GM23338 (cell line): ENCODE measurements around the gene TOX2. TPM values are rescaled to one million over a fixed set of nuclear protein-coding genes. Genes with fewer than 3 reads are reported as not detected.

Experiments
- ATAC-seq: fragments of 200-7000 bp; cut with Tn5 transposase; 3 replicates; pipeline ENCODE4 v1.9.1; 2020
- DNase-seq: peaks from one replicate; pipeline ENCODE4 v3.0.0-alpha.2; 2015; ENCODE audit warnings: low spot score
- H2AFZ ChIP-seq: fragments of 200-600 bp; sonication (generic); 2 replicates; pipeline ENCODE4 v1.8.0; 2016; ENCODE audit warnings: antibody characterized with exemption, mild to moderate bottlenecking, moderate library complexity
- H3F3A ChIP-seq: fragments of 200-600 bp; sonication (generic); replicated peaks from 2 replicates; pipeline ENCODE4 v1.8.0; 2017; ENCODE audit warnings: antibody characterized with exemption, mixed run types, low read depth
- H3K27ac ChIP-seq: fragments of 200-600 bp; sonication (generic); 2 replicates; pipeline ENCODE4 v1.6.1; 2016; ENCODE audit warnings: low read depth
- H3K27me3 ChIP-seq: fragments of 200-600 bp; sonication (generic); 2 replicates; pipeline ENCODE4 v1.8.0; 2016; ENCODE audit warnings: mild to moderate bottlenecking, mixed run types, moderate library complexity; ENCODE audit not compliant: insufficient read depth
- H3K36me3 ChIP-seq: fragments of 200-600 bp; sonication (generic); 2 replicates; pipeline ENCODE4 v1.8.0; 2016; ENCODE audit warnings: mild to moderate bottlenecking; ENCODE audit not compliant: insufficient read depth
- H3K4me1 ChIP-seq: fragments of 200-600 bp; sonication (generic); 2 replicates; pipeline ENCODE4 v1.8.0; 2016; ENCODE audit warnings: mild to moderate bottlenecking, moderate library complexity; ENCODE audit not compliant: insufficient read depth
- H3K4me2 ChIP-seq: fragments of 200-600 bp; sonication (generic); 2 replicates; pipeline ENCODE4 v1.7.1; 2017; ENCODE audit warnings: mixed run types
- H3K4me3 ChIP-seq: fragments of 200-600 bp; sonication (generic); 2 replicates; pipeline ENCODE4 v1.6.1; 2016; ENCODE audit warnings: mixed run types
- H3K79me2 ChIP-seq: fragments of 200-600 bp; sonication (generic); replicated peaks from 2 replicates; pipeline ENCODE4 v1.8.0; 2017; ENCODE audit warnings: mild to moderate bottlenecking; ENCODE audit not compliant: insufficient read depth
- H3K9me2 ChIP-seq: fragments of 200-600 bp; sonication (generic); 2 replicates; pipeline ENCODE4 v1.8.0; 2017; ENCODE audit not compliant: insufficient read depth
- H4K20me1 ChIP-seq: fragments of 200-600 bp; sonication (generic); replicated peaks from 2 replicates; pipeline ENCODE4 v1.8.0; 2017; ENCODE audit warnings: mild to moderate bottlenecking; ENCODE audit not compliant: insufficient read depth
- H3K27ac Mint-ChIP-seq: 2 replicates; pipeline ENCODE4 v1.8.0; 2020; ENCODE audit warnings: inconsistent platforms, mild to moderate bottlenecking, moderate library complexity, mixed read lengths
- H3K27me3 Mint-ChIP-seq: 3 replicates; pipeline ENCODE4 v1.8.0; 2022; ENCODE audit warnings: low read depth, mild to moderate bottlenecking, moderate library complexity, mixed read lengths, inconsistent platforms; ENCODE audit not compliant: insufficient read depth, poor library complexity
- H3K36me3 Mint-ChIP-seq: 3 replicates; pipeline ENCODE4 v1.8.0; 2021; ENCODE audit warnings: low read depth, mild to moderate bottlenecking, inconsistent platforms, moderate library complexity, mixed read lengths
- H3K4me1 Mint-ChIP-seq: 3 replicates; pipeline ENCODE4 v1.8.0; 2020; ENCODE audit warnings: mild to moderate bottlenecking, inconsistent platforms, mixed read lengths
- H3K4me3 Mint-ChIP-seq: 3 replicates; pipeline ENCODE4 v1.8.0; 2021; ENCODE audit warnings: moderate library complexity, mild to moderate bottlenecking, inconsistent platforms, mixed read lengths
- H3K9me3 Mint-ChIP-seq: 3 replicates; pipeline ENCODE4 v1.8.0; 2020; ENCODE audit warnings: moderate library complexity, mild to moderate bottlenecking, inconsistent platforms, mixed read lengths
- CTCF ChIP-seq, 2 experiments: fragments of 200-600 bp in 1 of 2; sonication (generic) in 1 of 2; conservative IDR thresholded peaks; 2 replicates each; pipeline versions ENCODE4 v1.5.1 to v1.6.1; 2016 to 2017; ENCODE audit warnings: antibody characterized with exemption in 2 of 2, low read depth in 2 of 2, mild to moderate bottlenecking in 2 of 2, moderate library complexity in 1 of 2
- EZH2 ChIP-seq: fragments of 200-600 bp; sonication (generic); IDR thresholded peaks from one replicate; pipeline ENCODE4 v1.8.0; 2017; ENCODE audit warnings: antibody characterized with exemption, mild to moderate bottlenecking, low read depth; ENCODE audit not compliant: unreplicated experiment
- EZH2phosphoT487 ChIP-seq: fragments of 200-600 bp; sonication (generic); IDR thresholded peaks from one replicate; pipeline ENCODE4 v1.8.1; 2018; ENCODE audit warnings: antibody characterized with exemption; ENCODE audit not compliant: unreplicated experiment
- JUNB ChIP-seq: IDR thresholded peaks from one replicate; pipeline ENCODE4 v1.6.1; 2016; ENCODE audit warnings: antibody characterized with exemption; ENCODE audit not compliant: unreplicated experiment
- NANOG ChIP-seq: IDR thresholded peaks from 2 replicates; pipeline ENCODE4 v1.6.1; 2016; ENCODE audit warnings: antibody characterized with exemption, borderline replicate concordance
- POLR2AphosphoS5 ChIP-seq: IDR thresholded peaks from 2 replicates; pipeline ENCODE4 v1.6.1; 2016; ENCODE audit warnings: antibody characterized with exemption, low read depth
- REST ChIP-seq: IDR thresholded peaks from one replicate; pipeline ENCODE4 v1.6.1; 2018; ENCODE audit warnings: antibody characterized with exemption; ENCODE audit not compliant: unreplicated experiment
- STAT1 ChIP-seq: IDR thresholded peaks from one replicate; pipeline ENCODE4 v1.6.1; 2016; ENCODE audit warnings: antibody characterized with exemption; ENCODE audit not compliant: unreplicated experiment
- polyA plus RNA-seq: library from polyadenylated mRNA; unstranded; fragments of >200 nt; fragmentation: Nextera tagmentation; extraction: Ambion mirVana; gene quantifications from 2 replicates; pipeline ENCODE4 v1.2.1, GENCODE V29; 2016
- total RNA-seq: library from RNA; depleted of rRNA; stranded (reverse); fragments of >200 nt; shearing (Covaris generic); gene quantifications from 2 replicates; pipeline ENCODE4 v1.2.3, GENCODE V29; 2014
- TF ChIP-seq, protein P1 (sequence below): IDR thresholded peaks from 2 replicates; pipeline ENCODE4 v1.6.1; 2016; ENCODE audit warnings: antibody characterized with exemption

The TOX2 gene
- total and polyA plus RNA-seq, 2 experiments from 2014 or later: 1.4 to 1.5 TPM

DNA sequence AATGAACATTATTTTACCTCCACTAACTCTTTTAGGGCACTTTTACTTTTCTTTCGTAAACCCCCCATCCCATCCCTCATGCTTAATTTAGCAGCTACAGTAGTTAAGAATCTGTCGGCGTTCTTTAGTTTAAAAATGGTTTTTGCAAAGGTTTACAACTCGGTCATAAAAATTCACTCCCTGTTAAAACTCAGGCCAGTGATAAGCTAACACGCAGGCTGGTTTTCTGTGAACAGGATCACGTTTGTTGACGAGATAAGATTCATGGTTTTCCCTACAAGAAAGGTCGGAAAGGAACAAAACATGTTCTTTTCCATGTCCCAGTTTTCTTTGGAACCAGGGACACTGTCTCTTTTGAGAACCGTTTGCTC lies 101.1 kb downstream of the TOX2 start:
- TF ChIP-seq, protein P1, sequence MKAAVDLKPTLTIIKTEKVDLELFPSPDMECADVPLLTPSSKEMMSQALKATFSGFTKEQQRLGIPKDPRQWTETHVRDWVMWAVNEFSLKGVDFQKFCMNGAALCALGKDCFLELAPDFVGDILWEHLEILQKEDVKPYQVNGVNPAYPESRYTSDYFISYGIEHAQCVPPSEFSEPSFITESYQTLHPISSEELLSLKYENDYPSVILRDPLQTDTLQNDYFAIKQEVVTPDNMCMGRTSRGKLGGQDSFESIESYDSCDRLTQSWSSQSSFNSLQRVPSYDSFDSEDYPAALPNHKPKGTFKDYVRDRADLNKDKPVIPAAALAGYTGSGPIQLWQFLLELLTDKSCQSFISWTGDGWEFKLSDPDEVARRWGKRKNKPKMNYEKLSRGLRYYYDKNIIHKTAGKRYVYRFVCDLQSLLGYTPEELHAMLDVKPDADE: no peak
- TF ChIP-seq POLR2AphosphoS5 (no peak), EZH2phosphoT487 (no peak), CTCF (conservative IDR thresholded peaks at IDR 0.05; ENCODE audit: low read depth in 2 of 2) (no peak), NANOG (no peak)
- Histone ChIP-seq H3K36me3 (no peaks in the 10 kb centered on the region), H3K79me2 (no peaks in the 10 kb centered on the region), H4K20me1 (no peaks in the 10 kb centered on the region), H3K4me3 (no peak overlapping the region), H3K27ac (no peak overlapping the region), H3K27me3 (no peaks in the 10 kb centered on the region), H2AFZ (no peak overlapping the region), H3K4me1 (no peaks in the 10 kb centered on the region; the same call in 1 of the 2 replicates), H3K4me2 (no peak overlapping the region), H3F3A (no peaks in the 10 kb centered on the region), H3K9me2 (no peaks in the 10 kb centered on the region)
- Mint-ChIP-seq H3K4me3 (no peak overlapping the region), H3K27me3 (peaks cover 5% of the 10 kb centered on the region), H3K27ac (no peak overlapping the region), H3K4me1 (peaks cover 8% of the 10 kb centered on the region), H3K9me3 (no peaks in the 10 kb centered on the region; the same call in 2 of the 3 replicates), H3K36me3 (no peaks in the 10 kb centered on the region)
- no peak for ATAC-seq
- no peak for DNase-seq

- no peak overlapping the region for H3K4me3 ChIP-seq
- H3K9me2 ChIP-seq: no peaks in the 10 kb centered on the region
- no peak overlapping the region for H3K27ac Mint-ChIP-seq
- H3K79me2 ChIP-seq: no peaks in the 10 kb centered on the region
- H3K4me3 Mint-ChIP-seq: no peak overlapping the region
- no peak overlapping the region for H2AFZ ChIP-seq
- peaks cover 13% of the 10 kb centered on the region for H3K4me1 Mint-ChIP-seq
- H3K27ac ChIP-seq: no peak overlapping the region
- no peak for DNase-seq
- no peaks in the 10 kb centered on the region for H3K27me3 ChIP-seq
- peaks cover 8% of the 10 kb centered on the region for H3K27me3 Mint-ChIP-seq
- no peaks in the 10 kb centered on the region for H3K36me3 ChIP-seq
- H3K36me3 Mint-ChIP-seq: no peaks in the 10 kb centered on the region
- no peak overlapping the region for H3K4me2 ChIP-seq
- no peak for ATAC-seq
- H3K4me1 ChIP-seq: no peaks in the 10 kb centered on the region; the same call in 1 of the 2 replicates
- H3K9me3 Mint-ChIP-seq: no peaks in the 10 kb centered on the region; the same call in 2 of the 3 replicates
- no peaks in the 10 kb centered on the region for H3F3A ChIP-seq
- H4K20me1 ChIP-seq: no peaks in the 10 kb centered on the region
- TF ChIP-seq STAT1: no peak
- TF ChIP-seq, protein P1: no peak
- no peak for TF ChIP-seq EZH2phosphoT487
- no peak for TF ChIP-seq EZH2
- no peak for TF ChIP-seq NANOG
- TF ChIP-seq JUNB: no peak
- no peak for TF ChIP-seq REST
Measured at GRCh38 chr20:44016525-44016924, 101.9 kb downstream of the TOX2 start.
